CD4-positive, alpha-beta T cell treated with Interleukin-6 for 4 hours (primary cell): Measurements from ENCODE around the gene DMWD.

Source experiments
- DNase-seq: peaks from one replicate; pipeline ENCODE4 v3.0.0-alpha.2; 2020; ENCODE audit warnings: mixed read lengths

The DMWD gene, protein sequence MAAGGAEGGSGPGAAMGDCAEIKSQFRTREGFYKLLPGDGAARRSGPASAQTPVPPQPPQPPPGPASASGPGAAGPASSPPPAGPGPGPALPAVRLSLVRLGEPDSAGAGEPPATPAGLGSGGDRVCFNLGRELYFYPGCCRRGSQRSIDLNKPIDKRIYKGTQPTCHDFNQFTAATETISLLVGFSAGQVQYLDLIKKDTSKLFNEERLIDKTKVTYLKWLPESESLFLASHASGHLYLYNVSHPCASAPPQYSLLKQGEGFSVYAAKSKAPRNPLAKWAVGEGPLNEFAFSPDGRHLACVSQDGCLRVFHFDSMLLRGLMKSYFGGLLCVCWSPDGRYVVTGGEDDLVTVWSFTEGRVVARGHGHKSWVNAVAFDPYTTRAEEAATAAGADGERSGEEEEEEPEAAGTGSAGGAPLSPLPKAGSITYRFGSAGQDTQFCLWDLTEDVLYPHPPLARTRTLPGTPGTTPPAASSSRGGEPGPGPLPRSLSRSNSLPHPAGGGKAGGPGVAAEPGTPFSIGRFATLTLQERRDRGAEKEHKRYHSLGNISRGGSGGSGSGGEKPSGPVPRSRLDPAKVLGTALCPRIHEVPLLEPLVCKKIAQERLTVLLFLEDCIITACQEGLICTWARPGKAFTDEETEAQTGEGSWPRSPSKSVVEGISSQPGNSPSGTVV

DNA sequence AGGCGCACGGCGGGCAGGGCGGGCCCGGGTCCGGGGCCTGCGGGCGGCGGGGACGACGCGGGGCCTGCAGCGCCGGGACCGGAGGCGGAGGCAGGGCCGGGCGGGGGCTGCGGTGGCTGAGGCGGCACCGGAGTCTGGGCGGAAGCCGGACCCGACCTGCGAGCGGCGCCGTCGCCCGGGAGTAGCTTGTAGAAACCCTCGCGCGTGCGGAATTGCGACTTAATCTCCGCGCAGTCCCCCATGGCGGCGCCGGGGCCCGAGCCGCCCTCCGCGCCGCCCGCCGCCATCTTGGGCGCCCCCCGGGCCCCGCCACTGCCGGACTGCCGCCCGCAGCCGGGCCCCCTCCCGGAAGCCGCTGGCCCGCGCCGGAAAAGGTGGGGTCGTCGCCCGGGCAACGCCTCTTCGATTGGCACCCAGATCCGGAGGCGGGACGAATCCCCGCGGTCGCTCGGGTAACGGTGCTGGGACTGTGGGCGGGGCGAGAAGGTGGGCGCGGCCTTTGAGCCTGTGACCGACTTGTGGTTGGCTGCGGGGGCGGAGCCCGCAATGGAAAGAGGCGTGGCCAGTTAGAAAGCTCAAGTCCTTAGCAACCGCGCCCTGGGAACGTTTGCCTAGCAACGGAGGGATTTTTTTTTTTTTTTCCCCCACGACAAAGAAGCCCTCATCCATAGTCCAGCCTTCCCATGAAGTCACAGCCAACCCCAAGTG is at the start of gene DMWD:
DMWD (minus strand) TSS at position 376 of the 708 bp plus-strand sequence; CDS start at position 287, 89 bp downstream.
- DNase-seq = peak; percentile 100

DNA sequence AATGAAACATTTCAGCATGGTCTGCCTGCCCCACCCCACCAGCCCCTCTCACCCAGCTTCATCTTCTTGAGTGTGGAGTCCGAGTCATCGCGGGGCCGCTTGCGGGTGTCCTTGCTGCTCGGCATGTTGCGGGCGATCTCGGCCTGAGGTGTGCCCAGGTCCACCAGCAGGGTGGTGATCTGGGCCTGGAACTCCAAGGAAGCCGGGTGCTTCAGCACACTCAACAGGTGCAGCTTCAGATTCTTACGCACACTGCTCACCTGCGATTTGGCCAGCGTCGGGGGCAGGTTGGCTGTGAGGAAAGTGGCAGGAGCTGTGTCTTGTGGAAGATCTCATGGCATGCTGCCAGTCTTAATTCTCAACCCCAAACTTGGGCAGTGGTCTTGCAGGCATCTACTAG is 49.6 kb upstream of the DMWD start:
- no peak for DNase-seq

DNA sequence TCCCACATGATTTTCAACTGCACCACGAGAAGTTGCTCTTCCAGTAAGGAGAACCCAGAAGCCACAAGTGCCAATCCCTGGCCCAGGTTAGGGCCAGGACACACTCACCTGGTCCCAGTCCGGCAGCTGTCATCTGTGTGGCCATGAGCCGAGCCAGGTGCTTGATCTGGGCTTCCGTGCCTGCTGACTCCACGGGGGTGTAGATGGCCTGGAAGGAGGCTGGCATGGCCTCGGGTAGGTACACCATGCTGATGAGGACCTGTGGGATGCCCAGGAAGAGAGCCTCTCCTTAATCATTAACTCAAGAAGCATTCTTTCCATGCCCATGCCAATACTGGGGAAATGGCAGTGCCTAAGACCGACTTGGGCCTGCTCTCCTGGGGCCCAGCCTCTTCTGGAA is 42.3 kb upstream of the DMWD start:
- no peak for DNase-seq

DNA sequence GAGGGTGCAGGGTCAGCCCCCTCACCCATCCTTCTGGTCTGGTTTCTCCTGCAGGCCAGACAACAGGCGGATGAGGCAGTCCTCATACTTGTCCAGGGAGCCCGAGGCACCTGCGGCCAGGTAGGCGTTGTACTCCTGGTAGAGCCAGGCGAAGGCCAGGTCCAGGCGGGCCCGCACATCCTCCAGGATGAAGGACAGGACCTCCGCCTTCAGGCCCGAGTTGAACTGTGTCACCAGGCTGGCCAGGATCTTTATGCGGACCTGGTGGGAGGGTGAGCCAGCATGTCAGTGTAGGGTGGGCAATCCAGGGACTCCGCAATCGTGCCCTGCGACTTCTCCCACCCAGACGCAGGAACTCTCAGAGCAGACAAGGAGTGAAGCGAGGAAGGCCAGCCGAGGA is 36.3 kb upstream of the DMWD start:
- no peak for DNase-seq

DNA sequence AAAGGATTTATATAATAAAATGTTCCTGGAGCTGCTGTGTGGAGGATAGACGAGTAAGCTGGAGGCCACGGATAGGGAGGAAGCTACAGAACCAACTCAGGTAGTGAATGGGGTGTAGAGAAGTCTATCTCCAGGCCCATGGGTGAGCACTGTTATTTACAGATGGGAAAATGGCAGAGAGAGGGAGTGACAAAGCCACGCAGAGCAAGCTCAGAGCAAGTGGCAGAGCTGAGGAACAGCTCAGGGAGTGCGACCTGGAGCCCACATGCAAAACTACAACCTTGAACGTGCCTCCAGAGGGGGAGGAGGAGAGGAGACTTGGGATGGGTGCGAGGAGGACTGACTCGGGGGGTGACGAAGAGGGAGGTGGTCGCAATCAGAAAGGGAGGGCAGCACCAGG is 35.9 kb upstream of the DMWD start:
- no peak for DNase-seq

DNA sequence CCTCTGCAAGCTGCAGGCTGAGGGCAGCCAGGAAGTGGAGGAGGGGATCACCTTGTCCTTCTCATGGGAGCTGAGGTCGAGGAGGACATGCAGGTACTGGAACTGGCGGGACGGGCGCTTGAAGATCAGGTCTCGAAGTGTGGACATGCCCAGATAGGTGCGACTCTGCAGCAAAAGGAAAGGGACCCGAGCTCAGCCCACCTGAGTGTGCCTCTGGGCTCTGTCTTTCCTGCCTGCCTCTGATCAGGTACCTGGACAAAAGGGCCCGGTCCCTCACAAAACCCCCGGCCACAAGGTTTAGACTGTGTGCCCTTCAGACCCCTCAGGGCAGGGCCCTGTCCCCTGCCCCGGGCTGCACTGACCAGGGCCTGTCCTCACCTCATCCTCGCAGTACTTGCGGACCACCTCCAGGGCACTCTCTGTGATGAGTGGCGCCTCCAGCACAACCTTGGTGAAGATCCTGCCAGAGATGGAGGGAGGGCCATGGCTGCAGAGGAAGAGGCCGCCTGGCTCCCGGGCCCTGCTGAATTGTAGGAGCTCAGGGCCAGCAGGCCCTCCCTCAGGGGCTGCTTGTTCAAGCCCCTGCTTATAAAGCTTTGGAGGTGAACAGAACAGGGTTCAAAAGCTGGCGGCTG is 34.9 kb upstream of the DMWD start:
- DNase-seq = no peak

DNA sequence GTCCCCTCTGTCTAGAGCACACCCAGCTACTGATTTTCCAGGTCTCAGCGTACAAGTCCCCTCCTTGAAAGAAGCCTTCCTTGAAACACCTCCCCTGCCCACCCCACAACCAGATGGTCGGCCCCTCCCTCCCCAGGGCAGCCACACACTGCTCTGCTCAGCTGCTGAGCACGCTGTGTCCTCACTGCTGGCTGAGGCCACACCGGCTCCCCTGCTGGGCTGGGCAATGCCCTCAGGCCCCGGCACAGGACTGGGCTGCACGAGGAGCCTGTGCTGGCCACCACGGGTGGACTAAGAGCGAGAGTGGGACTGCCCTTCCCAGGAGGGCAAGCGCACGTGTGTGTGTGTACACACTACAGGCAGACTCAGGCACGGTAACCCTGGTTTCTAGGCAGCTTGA is 34.3 kb upstream of the DMWD start:
- DNase-seq = no peak

DNA sequence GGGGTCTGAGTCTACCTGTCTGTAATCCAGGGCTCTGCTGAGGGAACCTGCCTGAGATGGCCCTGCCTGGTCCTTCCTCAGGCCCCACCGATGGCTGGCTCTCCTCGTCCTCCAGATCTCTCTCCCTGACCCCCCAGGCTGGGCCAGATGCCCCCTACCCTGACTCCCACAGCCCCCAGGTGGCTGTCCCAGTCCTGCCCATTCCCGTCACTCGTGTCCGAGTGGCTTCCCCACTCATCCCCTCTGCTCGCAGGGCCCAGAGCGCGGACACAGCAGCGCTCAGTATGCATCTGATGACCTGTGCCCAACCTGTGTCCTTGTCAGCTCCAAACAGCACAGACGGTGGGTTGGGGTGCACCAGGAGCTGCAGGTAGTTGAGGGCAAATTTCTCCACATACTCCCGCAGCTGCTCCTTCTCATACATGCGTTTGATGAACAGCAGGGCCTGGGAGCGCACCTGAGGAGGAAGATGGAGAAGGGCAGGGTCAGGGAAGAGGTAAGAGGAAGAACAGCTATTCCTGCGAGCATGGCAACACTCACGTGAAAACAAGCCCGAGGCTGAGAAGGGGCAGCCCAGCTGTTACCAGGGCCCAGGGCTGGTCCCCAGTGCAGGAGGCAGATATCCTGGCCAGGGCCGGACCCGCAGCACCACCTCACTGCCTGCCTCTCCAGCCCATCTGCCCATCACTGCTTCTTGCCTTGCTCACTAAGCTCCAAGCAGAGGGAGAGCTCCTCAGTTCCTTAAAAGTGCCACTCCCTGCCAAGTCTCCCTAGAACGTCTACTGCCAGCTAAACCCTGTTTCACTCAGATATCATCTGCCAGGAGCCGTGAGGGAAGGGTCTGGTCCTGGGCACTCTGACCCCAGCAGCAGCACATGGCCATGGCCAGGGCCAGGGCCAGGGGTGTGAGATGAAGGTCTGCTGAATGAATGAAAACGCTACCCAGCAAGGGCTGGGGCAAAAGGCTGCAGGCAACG is 33.6 kb upstream of the DMWD start:
- DNase-seq = no peak

DNA sequence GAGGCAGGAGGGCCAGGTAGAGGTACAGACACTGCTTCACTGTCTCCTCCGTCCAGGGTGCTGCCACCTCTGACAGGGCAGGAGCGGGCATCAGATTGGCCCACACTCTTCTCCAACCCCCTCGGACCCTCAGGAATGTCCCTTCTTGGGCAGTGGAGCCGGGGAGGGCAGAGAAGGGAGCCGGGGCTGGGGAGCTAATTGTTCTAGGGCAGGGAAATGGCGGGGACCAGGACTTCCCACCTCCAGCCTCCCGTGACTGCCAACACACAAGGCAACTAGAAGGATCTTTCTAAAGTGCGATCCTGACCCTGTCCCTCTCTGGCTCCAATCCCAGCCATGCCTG is 32.6 kb upstream of the DMWD start:
- no peak for DNase-seq

DNA sequence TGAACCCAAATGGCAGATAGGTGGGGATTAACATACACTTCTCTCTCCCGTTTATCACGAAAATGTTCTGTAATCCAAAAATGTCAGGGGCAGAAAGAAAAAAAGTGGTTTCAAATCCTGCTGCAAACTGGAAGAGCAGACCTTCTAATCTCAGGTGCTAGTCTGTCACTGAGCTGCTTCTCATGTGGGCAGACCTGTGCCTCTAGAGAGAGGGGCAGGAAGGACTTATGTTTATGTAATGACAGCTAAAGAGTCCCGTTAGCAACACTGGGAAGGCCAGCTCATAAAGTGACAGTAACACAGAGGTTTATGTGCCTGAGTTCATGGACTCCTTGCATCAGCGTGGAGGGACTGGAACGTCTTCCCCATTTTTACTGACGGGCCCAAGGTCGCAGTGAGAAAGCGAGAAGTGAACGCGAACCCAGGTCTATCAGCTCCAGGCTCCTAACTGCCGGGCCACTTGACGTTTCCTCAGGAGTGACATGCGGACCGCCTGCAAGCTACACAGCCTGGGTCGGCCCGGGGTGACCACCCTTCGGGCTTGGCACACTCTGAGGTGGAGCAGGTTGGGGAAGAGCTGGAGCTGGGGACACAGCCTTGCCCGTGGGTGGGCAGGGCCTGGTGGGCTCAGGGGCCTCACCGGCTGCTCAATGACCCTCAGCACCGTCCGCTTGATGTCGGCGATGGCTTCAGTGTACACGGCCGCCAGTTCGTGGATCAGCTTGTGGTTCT is 32.1 kb upstream of the DMWD start:
- DNase-seq = no peak

DNA sequence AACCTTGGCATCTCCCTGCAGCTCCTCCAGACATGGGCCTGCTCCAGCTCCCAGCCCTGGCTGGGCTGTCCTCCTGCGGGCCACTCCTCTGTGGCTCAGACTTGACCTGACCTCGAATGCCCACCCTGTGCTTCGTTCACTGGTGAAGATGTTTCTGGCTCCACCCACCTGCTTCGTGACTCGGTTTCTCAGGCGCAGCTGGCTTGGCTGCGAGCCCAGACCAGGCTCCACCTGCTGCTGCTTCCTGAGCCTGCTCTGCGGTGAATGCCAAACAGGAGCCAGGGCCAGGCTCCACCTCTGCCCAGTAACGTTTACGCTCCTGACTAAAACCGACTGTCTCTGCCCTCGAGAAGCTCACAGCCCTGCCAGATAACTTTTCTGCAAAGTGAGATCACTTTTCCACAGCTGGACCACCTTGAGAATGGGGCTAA is 31.4 kb upstream of the DMWD start:
- no peak for DNase-seq

DNA sequence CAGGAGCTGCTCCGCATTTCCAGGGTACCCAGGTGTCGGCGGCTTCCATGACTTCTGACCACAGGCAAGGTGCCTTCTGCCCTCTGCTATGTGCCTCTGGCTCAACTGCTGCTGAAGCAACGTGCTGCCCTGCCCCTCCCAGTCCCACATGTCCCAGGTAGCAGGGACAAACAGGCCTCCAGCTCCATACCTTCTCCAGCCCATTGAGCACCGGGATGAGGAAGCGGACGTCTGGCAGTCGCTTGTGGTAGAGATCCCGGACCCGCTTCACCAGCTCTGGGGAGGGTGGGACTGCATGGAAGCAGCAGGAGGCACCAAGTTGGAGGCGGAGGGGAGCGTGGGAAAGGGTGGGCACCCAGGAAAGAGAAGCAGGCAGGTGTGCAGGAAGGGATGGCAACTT is 30.5 kb upstream of the DMWD start:
- DNase-seq = no peak

DNA sequence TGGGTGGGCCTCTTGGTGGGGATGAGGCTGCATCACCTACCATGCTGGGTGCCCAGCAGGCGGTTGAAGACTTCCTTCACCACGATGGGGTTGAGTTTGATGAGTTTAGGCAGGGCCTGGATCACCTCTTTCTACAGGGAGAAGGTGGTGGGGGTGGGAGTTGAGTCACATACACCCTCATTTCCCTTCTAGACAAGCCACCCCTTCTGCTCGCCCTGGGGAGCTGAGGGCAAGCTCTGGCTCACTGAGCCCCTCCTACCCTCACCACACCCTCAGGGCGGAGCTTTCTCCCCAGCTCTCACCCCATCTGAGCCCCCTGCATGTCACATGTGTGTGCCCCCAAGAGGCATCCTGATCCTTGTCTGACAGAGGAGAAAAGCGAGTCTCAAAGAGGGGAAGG is 30.1 kb upstream of the DMWD start:
- no peak for DNase-seq

DNA sequence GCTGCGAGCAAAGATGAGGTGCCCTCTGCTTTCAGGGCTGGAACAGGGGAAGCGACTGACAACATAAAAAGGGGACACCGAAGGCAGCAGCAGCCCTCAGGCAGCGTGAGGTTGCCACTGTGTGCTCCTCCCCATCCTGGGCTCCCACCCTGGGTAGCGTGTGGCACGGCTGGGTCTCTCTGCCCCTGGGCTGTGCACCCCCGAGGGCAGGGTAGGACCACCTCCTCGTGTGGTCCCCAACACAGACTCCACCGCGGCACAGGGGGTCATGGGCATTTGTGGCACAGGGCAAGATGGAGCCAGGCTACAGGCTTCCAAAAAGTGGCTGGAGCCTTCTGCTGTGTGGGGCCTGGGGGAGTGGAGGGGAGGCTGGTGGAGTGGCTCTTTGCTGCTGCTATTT is 28.9 kb upstream of the DMWD start:
- no peak for DNase-seq

DNA sequence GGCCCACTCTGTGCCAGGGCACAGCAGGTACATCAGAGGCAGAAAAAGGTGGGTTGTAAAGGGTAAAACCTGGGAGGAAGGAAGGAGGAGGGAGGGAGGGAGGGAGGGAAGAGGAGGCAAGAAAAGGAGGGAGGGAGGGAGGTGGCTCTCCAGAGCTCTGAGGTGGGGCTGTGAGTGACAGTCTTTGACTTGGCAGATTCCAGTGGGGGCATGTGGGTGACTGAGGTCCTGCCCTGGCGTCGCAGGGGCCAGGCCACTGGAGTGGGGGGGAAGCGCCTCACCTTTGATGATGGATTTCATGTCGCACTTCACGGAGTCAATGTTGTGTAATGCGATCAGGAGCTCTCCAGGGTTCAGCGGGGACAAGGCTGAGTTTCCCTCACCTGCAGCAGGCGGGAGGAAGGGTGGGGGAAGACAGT is 28.5 kb upstream of the DMWD start:
- no peak for DNase-seq

DNA sequence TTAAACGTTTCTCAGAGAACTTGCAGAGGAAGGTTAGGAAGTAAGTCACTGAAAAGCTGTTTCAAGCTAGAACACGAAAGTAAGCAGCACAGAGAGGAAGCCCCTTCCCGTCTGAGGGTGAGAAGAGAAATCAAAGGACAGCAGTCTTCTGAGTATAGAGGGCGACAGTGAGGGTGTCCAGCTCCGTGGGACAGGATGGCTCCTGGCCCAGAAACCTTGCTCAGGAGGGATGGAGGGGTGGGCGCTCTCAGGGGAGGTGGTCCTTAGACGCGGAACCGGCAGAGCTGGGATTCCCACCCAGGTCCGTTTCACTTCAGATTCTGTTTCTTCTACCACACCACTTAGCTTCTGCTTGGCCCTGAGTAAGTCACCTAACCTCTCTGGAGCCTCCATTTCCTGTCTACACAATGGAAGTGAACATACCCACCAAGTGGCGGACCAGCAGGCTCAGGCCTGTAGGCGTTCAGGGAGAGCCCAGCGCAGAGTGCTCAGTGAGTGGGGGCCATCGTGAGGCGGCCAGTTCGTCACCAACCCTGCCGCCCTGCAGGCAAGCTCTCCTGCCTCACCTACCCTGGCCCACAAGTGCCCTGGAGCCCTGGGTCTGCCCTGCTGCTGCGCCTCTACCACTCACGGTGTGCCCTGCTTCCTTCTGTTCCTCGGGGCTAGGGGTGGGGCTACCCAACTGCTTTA is 27.9 kb upstream of the DMWD start:
- no peak for DNase-seq

DNA sequence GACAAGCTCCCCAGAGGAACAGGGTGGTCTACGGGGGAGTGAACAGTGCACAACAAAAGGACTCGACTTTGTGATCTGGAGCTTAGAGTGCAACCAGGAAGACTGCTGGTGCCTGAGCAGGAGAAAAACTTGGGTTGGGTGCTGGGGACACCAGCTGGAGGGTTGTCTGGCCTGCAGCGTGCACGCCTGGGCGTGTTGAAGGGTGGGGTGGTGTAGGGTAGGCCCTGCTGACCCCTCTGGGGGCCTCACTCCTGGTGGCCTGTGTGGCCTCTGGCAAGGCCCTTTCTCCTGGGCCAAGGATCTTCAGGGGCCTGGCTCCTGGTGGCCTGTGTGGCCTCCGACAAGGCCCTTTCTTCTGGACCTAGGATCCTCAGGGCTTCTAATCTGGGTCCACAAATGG is 27.1 kb upstream of the DMWD start:
- DNase-seq = no peak

DNA sequence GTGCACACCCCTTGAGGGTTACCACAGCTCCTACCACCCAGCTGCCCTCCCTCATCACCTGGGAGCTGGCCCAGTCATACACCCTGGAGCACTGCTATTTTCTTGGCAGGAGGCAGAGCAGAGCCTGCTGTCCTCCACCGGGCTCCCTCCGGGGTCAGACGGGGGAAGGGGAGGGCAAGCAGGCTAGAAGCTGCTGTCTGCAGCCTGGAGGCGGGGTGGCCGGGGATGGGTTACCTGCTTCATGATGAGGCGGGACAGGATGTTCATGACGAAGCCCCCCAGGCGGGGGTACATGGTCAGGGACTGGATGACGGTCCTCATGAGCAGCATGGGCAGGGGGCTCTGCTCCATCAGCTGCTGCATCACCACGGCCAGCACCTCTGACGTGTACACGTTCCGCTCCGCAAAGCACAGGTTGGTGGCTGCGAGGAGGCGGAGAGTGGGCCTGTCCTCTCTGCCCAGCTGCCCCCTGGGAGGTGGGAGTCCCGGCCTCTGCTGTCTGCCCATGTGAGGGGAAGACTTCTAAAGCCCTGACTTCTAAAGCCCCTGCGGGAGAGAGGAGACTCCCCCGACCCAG is 25.2 kb upstream of the DMWD start:
- no peak for DNase-seq

DNA sequence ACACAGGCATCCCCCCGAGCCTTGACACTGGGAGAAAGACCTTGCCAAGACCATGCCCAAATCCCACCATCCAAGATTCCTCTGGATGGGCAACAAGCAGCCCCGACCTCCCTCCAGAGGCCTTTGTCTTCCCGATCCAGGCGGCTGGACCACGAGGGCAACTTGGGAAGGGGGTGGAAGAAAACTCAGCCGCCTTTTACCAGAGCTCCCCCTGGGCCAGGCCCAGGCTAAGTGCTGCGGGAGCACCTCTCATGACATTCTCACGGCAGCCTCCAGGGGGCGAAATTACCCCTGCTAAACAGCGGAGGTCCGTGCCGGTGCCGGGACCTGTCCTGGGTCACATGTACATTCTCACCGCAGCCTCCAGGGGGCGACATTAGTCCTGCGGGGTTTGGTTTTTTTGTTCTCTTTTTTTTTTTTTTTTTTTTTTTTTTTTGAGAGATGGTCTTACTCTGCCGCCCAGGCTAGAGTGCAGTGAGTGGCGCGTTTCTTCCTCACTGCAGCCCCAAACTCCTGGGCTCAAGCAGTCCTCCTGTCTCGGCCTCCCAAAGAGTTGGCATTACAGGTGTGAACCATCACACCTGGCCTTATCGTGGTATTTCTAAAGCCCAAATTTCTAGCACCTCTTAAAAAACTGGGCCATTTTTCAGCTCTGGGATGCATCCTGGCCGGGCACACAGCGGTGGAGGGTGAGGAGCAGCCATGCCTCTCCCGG is 24.5 kb upstream of the DMWD start:
- DNase-seq = peak; percentile 97
